D721Med (cell line): Measurements from ENCODE around the gene SLC25A6.

ENCODE experiments used
- DNase-seq: peaks from one replicate; pipeline ENCODE4 v3.0.0; 2011; ENCODE audit warnings: low spot score; ENCODE audit not compliant: insufficient read length
- FAIRE-seq: peaks from 2 replicates; lab custom pipeline; 2011; peaks lifted over from hg19 to GRCh38; lab: Jason Lieb, UNC
- TF ChIP-seq, protein P1 (sequence below): IDR thresholded peaks from 2 replicates; pipeline ENCODE4 v1.5.1; 2012; ENCODE audit warnings: mild to moderate bottlenecking, control low read depth; ENCODE audit not compliant: insufficient read depth; ENCODE audit errors: missing control alignments

The SLC25A6 gene

DNA sequence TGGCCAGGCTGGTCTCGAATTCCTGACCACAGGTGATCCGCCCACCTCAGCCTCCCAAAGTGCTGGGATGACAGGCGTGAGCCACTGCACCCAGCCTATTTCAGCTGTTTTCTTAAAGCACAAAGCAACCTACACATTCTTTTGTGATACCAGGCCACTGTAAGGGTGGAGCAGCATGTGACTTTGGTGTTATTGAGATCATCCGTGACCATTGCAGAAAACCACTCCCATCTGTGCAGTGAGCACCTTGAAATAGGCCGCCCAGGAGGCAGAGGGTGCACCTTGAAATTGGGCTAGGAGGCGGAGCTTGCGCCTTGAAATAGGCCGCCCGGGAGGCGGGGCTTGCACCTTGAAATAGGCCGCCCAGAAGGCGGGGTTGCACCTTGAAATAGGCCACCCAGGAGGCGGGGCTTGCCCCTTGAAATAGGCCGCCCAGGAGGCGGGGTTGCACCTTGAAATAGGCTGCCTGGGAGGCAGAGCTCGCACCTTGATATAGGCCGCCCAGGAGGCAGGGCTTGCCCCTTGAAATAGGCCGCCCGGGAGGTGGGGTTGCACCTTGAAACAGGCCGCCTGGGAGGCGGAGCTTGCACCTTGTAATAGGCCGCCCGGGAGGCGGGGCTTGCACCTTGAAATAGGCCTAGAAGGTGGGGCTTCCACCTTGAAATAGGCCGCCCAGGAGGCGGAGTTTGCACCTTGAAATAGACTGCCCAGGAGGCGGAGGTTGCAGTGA is 9.0 kb upstream of the SLC25A6 start:
- DNase-seq (no peak), FAIRE-seq (no peak)
- TF ChIP-seq, protein P1, sequence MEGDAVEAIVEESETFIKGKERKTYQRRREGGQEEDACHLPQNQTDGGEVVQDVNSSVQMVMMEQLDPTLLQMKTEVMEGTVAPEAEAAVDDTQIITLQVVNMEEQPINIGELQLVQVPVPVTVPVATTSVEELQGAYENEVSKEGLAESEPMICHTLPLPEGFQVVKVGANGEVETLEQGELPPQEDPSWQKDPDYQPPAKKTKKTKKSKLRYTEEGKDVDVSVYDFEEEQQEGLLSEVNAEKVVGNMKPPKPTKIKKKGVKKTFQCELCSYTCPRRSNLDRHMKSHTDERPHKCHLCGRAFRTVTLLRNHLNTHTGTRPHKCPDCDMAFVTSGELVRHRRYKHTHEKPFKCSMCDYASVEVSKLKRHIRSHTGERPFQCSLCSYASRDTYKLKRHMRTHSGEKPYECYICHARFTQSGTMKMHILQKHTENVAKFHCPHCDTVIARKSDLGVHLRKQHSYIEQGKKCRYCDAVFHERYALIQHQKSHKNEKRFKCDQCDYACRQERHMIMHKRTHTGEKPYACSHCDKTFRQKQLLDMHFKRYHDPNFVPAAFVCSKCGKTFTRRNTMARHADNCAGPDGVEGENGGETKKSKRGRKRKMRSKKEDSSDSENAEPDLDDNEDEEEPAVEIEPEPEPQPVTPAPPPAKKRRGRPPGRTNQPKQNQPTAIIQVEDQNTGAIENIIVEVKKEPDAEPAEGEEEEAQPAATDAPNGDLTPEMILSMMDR = no peak

DNA sequence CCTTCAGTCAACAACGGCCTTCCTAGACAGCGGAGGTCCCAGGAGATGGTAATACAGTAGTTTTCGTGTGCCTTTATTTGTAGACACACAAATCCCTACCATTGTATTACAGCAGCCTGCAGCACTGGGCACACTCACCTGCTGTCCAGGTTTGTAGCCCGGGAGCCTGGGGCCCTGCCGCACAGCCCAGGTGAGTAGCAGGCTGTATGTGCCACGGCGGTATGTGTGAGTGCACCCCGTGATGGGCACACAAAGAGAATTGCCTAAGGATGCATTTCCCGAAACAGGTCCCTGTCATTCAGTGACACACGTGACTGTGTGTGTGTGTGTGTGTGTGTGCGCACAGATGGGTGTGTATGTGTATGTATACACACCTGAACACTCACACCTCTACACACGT is 8.1 kb upstream of the SLC25A6 start:
- DNase-seq = no peak
- TF ChIP-seq, protein P1 = no peak
- no peak for FAIRE-seq

DNA sequence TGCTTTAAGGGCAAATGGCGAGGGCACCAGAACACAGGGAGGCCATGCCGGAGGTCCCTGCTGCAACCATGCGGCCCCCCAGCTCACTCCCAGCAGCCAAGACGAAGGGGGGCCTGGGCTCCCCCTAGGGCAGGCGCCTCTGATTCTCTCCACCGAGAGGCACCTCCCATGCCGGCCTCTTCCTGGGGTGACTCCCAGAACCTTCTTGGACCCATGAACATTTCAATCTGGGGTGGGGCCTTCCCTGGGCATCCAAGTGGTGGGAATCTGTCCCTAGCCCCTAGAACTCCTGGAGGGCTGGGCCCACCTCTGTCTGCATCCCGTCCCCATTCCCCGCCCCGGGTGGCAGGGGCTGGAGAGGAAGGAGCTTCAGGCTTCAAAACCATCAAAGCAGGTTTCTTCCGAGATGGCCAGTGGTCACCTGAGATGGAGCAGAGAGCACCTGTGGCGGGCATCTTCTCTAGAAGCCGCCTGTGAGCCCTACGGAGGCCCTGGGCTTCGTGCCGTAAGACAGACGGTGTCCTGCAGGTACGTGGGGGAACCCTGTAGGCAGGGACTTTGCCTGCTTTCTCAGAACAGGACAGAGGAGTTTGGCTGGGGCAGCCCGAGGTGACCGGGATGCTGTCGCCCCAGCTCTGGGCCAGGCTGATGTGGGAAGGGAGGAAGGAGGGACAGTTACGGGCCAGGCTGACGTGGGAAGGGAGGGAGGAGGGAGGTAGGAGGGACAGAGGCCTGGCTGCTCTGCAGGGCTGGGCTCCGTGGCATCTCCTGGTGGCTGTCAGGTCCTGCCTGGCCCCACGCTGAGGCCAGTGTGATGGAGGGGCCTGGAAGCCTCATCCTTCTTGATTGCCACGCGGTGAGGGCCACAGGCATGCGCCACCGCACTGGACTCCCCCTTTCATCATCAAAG is 6.8 kb upstream of the SLC25A6 start:
- no peak for FAIRE-seq

DNA sequence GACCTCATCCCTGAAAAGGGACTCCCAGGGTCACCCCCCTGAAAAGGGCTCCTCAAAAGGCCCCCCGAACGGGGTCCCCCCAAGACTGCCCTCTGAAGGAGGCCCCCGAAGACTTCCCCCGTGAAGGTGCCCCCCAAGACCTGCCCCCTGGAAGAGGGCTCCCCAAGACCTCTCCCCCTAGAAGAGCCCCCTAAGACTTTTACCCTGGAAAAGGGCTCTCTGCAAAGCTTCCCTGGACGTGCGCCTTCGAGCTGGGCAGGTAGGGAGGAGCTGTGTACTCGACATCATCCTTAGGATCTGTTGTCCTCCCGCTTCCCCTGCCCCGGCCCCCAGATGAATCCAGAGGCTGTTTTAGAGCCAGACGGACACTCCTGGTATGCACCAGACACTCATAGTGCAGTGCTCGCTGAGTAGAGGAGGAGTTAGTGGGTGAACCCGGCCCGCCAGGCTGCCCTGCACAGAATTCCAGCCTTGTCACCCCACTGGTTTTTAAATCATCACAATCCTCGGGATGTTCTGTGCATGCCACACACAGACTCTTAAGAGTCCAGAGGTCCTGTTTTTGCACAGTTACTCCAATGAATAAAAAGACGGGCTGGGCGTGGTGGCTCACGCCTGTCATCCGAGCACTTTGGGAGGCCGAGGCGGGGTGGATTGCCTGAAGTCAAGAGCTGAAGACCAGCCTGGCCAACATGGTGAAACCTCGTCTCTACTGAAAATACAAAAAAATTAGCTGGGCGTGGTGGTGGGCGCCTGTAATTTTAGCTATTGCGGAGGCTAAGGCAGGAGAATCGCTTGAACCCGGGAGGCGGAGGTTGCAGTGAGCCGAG is 5.7 kb upstream of the SLC25A6 start:
- no peak for DNase-seq
- FAIRE-seq = no peak
- TF ChIP-seq, protein P1 = no peak

More for the DNA sequence above, 6.8 kb upstream of the SLC25A6 start:
- no peak for DNase-seq
- TF ChIP-seq, protein P1 = no peak

DNA sequence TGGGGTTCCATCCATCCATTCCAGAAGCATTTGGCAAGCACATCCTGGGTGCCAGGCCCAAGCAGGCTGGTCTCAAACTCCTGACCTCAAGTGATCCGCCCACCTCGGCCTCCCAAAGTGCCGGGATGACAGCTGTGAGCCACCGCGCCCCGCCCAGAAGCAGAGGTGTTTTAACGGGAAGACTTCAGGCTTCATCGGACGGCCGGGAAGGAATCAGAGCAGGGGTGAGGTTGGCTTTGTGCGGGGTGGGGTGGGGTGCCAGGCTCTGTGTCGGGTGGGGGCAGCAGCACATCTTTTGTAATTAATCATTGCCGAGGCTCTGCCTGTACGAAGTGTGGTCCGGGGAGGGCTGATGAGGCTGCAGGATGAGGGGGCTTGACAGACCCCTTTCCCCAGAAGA is 5.1 kb upstream of the SLC25A6 start:
- TF ChIP-seq, protein P1 = no peak
- DNase-seq (no peak), FAIRE-seq (no peak)

DNA sequence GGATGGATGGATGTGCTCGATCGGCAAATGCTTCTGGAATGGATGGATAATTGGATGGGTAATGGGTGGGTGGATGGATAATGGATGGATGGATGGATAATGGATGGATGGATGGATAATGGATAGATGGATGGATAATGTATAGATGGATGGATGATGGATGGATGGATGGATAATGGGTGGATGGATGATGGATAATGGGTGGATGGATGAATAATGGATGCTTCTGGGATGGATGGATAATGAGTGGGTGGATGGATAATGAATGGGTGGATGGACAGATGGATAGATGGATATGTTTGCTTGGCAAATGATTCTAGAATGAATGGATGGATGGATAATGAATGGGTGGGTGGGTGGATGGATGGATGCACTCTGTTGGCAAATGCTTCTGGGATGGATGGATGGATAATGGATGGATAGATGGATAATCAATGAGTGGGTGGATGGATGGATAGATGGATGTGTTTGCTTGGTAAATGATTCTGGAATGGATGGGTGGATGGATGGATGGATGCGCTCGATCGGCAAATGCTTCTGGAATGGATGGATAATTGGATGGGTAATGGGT is 3.8 kb upstream of the SLC25A6 start:
- DNase-seq (no peak), FAIRE-seq (no peak)
- TF ChIP-seq, protein P1 = no peak
